GM11168 (cell line): ENCODE measurements around the gene ANXA7.

Experiments used
- in situ Hi-C: fragments of 300-500 bp; cut with MboI; formaldehyde crosslinking; loops from one replicate; pipeline ENCODE4 v1.12.0; 2022; ENCODE audit warnings: low sequenced_read_pairs; ENCODE audit not compliant: unreplicated experiment

ANXA7 gene

DNA sequence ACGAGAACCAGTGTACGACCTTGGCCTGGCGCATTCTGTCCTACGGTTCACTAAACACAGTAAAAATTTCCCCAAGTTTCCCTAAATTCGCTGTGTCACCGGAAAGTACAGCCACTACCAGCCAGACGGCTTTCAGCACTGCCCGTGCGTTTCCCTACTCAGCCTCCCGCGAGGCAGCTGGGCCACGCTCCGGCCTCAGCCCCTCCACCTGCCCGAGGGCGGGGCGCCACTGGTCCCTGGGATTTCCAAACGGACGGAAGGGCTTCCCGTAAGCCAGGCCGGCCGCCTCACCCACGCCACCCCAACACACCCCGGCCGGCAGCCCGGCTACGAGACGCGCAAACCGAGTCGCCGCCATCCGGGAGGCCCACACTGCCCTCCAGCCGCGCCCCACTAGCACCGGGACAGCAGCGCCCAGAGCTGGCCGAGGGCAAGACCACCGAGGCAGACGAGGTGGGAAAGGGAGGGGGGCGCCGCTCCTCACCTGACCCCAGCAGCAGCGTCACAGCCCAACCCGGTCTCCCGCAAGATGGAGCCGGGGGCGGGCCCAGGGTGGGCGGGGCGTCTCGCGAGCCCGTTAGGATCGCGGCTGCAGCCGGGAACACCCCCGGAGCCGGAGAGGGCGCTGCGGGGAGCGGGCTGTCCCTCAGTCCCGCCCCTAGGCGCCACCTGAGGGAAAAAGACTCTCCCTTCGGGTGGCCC, at the start of gene ANXA7:
ANXA7 (minus strand) TSS at position 531 of the 702 bp plus-strand sequence. CDS start 13,202 bp downstream, outside the sequence.
- in situ Hi-C loops = no loop called here

GRCh38 chr10:73460897-73461296, 47.0 kb upstream of the ANXA7 start:
- in situ Hi-C loops = no loop called here

- in situ Hi-C loops = no loop called here
Observed at GRCh38 chr10:73459683-73460314, 45.9 kb upstream of the ANXA7 start.

DNA sequence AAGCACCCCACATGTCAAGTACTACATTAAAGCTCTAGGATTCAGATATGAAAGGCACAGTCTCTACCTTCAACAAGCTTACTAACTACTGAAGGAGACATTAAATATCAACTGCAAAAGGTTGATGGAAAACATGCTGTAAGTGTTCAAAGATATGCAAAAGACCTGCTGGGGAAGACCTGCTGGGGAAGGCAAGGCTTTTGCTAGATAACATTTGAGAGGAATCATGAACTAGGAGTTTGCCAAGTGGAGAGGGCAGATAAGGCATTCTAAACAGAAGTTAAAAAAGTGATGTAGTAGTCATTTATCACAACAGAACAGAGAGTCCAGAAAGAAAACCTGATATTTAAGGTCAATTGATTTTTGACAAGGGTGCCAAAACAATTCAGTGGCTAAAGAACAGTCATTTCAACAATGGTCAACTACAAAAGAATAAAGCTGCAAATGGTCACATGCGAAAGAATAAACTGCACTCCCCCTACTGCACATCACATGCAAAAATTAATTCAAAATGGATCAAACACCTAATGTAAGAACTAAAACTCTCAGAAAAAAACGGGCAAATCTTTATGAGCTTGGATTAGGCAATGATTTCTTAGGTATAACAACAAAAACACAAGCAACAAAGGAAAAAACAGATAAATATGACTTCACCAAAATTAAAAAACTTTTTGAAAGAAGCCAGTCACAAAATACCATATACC, 42.5 kb upstream of the ANXA7 start:
- in situ Hi-C loops = no loop called here

DNA sequence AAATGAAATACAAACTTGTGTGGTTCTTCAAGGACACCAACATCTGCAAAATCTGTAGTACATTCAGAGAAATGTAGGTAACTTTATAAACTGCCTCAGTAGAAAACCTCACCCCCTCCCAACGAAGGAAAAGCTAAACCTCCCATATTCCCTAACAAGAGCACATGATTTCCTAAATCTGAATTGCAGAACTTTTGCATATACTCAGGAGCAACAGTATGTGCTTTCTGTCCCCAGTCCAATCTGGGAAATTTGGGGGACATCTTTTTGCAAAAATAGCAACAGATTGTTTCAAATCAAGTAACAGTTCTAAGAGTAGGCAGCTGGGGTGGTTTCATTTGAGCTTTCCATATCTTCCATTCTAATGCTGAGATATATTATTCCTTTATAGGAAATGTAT, 35.3 kb upstream of the ANXA7 start:
- in situ Hi-C loops = no loop called here

DNA sequence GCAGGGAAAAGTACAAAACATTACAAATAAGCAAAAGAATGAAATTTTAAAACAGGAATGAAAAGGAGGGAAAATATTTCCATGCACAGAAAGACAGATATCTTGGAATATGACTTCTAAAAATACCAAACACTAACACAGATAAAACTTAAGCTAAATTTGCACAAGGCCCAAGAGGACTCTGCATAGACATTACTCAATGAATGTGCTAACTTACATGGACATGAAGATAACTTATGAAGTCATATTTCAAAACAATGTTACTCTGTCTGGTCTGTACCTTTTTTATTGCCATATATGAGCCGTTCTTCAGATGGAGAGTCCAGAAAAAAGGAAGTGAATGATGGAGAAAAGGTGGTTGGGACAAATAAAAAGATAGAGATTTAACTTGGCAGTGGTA, 34.5 kb upstream of the ANXA7 start:
- in situ Hi-C loops = no loop called here

GRCh38 chr10:73446926-73447325, 33.1 kb upstream of the ANXA7 start:
- in situ Hi-C loops = no loop called here

DNA sequence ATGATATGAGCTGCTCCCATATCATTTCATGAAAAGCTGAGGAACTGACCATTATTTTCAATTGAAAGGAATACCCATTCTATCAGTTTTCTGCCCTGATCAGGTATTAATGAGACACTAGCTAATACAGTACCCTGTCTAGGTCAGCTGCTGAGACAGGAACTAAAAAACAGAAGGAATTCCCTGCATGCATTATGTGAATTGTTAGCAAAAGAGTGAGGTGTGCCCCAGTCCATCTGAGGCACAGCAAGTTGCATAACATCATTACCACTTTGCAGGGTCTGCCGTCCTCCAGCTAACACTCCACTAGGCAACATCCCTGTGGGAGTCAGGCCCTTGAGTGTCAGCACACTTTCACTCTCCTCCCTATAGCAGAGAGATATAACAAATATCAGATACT, 30.6 kb upstream of the ANXA7 start:
- in situ Hi-C loops = no loop called here

DNA sequence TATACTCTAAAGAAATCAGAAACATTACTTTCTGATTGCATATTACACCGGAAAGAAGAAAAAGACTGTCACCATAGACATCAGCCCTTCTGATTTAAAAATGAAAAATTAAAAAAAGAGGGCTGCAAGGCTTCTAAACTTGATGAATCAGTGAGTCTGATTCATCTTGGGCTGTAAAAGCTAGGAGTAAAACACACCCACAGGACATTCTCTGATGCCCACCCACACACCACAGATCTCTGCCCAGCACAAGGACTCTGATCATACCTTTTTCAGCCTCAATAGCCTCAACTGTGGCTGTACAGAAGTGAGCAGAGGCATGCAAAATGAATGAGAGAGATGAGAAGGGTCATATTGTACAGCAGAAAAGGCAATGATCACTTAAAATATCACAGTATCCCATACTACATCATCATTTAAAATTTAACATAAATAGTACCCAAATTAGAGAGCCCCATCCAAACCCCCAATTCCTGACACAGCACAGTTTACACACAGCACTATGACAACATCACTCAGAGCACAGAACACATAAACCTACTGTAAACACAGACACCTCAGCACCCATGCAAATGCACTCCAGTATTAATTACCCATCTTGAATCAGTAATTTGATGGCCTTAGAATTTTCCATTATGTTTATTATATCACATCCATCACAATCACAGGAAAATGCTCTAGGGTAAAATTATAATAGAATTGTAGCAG, 25.9 kb upstream of the ANXA7 start:
- in situ Hi-C loops = no loop called here

DNA sequence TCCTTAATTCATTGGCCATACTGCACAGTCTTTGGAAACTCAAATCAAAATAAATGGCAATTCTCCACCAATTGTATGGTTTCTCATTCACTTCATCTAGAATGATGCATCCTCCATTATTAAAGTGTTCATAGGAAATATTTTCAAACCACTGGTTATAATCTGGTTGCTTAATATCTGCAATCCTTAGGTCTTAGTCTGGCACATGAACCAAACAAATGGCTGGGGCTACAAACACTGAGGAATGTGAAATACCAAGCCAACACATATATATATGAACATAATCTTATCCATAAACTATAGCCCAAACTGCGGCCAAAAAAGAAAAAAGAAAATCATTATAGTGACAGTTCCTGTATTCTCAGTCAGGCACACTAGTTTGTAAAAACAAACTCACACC, 25.2 kb upstream of the ANXA7 start:
- in situ Hi-C loops = no loop called here

DNA sequence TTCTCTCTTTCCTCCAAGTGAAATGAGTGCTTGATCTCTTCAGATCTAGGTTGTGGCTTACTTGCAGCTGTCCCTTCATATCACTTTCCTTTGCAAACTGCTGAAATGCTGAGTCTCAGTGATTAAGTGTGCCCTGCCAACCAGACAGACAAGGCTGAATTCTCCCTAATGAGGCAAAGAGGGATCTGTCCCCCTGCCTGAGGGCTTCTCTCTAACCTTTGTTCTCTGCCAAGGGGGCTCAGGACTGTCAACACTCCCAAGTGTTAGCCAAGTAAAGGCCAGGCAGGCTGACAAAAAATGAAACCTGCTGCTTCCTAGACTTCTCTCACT, 19.6 kb upstream of the ANXA7 start, which contains the start of gene MSS51:
MSS51 (minus strand) TSS at position 24 of the 330 bp plus-strand sequence. CDS start 5,277 bp downstream, outside the sequence.
- in situ Hi-C loops = no loop called here

- in situ Hi-C loops = no loop called here
Observed at GRCh38 chr10:73432646-73433537, 19.0 kb upstream of the ANXA7 start.

- in situ Hi-C loops = no loop called here
Observed at GRCh38 chr10:73426318-73426717, 12.5 kb upstream of the ANXA7 start.

DNA sequence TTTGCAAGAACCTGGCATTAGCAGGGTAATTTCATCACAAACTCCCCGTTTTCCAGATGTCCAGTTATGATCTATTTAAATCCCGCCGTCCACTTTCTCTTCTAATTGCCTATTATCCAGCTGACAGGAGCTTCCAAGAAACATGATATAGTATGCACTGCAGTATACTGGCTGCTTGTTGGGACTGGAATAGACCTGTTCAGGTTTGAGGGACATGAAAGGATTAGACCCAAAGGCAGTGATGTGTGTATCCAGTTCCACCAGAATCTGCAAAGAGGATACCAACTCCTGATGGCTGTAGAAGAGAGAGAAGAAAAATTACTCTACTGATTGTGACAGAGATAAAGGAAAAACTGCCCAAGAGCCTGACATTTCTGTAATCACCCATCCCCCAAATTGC, 10.6 kb upstream of the ANXA7 start:
- in situ Hi-C loops = no loop called here

DNA sequence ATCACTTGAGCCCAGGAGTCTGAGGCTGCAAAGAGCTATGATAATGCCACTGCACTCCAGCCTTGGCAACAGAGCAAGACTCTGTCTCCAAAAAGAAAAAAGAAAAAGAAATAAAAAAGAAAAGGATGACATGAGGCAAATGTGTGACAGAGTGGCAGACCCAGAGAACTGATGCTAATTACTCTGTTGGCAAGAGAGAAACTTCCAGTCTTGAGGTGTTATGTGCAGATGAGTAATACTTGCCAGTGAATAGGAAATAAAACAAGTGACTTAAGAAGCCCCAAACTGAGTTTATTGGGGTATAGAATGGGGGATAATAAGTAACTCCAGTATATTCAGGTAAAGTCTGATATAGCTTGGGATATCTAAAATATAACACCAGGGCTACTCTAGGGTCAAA, 9.5 kb upstream of the ANXA7 start:
- in situ Hi-C loops = no loop called here

DNA sequence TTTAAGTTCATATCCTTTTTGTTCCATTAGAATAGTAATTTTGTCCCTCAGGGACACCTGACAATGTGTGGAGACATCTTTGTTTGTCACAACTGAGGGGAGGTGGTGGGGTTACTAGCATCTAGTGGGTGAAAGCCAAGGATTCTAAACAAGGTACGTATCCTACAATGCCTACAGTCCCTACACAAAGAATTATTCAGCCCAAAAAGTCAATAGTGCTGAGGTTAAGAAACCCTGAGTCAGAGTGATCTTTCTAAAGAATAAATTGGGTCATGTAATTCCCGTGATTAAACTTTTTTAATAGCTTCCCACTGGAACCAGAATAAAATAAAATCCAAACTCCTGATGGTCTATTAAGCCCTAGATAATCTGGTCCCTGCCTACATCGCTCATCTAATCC, 2.7 kb upstream of the ANXA7 start:
- in situ Hi-C loops = no loop called here

DNA sequence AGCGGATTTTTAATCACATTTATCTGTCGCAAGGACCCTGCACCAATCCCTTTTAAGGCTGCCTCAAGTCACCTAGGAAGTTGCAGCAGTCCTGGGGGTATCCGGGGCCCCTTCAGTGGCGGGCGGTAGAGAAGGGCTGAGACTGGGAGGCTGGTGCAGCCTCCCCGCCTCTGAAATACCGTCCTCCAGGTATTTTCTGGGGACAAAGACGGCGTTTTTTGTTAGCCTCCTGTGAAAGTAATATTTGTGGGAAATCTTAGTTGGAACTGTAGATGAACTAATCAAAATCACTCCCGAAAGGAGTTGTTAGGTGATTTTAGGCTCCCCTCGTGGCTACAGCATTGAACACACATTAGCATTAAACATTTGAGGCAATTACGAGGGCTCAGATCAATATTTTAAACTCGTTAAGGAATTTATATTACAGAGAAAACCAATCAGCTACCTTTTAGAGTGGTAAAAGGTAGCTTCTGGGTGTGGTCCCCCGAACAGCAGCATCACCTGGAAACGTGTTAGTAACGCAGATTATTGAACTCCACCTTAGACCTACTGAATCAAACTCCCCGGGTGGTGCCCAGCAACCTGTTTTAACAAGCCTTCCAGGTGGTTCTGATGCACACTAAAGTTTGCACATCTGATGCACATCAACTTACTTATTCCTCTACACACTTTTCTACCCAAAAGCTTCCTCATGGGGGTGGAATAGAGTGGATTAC, 530 bp upstream of the ANXA7 start:
- in situ Hi-C loops = no loop called here

DNA sequence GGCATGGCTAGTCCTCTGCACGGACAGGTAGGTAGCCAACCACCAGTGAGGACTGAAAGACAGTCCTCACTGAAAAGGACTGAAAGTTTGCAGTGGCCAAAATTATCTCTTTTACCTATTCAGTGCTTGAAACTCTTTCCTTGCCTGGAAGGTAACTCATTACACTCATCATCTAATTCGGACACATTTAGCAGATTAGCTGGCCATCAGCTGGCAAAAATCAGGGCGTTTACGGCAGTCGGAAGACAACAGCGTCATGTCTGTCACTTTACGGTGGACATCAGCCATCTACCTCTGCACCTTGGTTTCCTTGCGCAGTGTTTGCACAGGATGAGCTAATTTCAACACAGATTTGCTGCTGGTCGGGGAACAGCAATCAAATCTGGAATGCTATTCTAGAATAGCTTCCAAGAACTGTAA, 740 bp downstream of the ANXA7 start:
- in situ Hi-C loops = no loop called here

DNA sequence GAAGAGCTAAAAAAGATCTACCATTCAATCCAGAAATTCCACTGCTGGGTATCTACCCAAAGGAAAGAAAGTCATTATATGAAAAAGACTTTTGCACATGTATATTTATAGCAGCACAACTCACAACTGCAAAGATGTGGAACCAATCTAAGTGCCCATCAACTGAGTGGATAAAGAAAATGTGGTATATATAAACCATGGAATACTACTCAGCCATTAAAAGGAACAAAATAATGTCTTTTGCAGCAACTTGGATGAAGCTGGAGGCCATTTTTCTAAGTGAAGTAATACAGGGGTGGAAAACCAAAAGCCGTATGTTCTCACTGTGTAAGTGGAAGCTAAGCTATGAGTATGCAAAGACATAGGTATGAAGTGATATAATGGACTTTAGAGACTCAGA, 3.0 kb downstream of the ANXA7 start:
- in situ Hi-C loops = no loop called here
